ENCODE measurements around the gene PPM1M.
"Not testable (repeated sequence)": the region's sequence is repeated elsewhere in the genome, so short reads cannot be mapped to it uniquely, and the experiment has no call there.

PPM1M gene

DNA sequence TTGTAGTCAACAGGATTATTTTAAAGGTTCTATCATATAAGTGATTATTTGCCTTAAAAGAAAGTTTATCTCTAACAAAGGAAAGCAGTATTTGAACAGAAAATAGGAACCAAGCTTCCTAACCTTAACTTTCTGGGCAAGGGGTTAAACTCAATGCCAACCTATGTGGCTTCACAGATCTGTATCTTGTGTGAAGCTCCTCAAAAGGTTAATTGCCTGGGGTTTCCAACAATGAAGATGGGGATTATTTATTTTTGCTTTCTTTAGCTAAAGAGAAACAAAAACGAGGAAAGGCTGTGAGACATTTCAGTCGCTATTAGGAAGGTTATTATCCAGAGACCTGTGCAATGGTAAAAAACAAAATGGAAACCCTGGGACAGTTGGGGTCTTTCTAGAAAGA is 34.0 kb downstream of the PPM1M start:
- DNase-seq: no peak

DNA sequence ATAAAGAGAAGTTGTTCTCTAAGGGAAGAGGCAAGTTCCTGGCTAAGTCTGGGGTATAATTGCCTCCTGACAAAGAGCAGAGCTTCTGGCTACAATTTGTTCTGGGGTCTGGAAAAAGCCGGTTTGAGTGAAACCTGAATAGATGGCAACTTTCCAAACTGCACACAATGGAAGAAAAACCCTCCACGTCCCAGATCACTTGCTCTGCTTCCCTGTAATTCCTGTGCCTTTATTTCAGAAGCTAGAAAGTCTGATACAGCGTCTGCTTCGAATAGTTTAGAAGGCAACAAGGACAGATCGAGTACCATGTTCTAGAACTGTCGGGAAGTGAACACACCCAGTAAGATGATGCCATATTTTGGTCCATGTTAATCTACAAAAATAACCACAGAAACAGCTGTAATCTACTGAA is 34.5 kb downstream of the PPM1M start:
- no peak for DNase-seq

DNA sequence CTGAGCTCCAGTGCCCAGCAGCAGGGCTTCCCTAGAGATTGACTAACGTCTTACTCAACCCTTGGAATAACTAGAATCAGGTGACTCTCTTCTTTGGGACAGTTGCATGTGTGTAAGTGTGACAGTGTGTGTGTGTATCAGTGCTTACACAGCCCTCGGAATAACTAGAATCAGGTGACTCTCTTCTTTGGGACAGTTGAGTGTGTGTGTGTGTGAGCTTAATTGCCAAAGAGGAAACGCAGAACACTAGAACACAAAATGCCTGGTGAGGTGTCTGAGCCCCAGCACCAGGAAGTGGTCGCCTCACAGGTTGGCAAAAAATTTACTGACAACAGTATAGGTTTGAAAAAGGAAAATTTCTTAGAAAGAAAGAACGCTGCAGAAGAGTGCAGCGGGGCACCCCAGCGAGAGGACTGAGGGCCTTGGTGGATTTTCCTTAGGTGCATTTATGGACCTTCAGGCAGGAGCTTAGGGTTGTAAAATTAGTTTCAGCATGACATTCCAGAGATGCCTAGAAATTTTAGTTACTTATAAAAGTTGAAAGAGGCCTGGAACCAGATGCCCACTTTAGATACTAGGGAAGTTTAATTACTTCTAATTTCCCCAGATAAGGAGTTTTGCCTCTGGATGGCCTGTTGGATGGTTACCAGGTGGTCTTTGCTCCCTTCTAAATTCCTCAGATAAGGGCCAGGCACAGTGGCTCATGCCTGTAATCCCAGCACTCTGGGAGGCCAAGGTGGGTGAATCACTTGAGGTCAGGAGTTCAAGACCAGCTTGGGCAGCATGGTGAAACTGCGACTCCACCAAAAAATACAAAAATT is 36.6 kb downstream of the PPM1M start:
- DNase-seq: peak; percentile 26

DNA sequence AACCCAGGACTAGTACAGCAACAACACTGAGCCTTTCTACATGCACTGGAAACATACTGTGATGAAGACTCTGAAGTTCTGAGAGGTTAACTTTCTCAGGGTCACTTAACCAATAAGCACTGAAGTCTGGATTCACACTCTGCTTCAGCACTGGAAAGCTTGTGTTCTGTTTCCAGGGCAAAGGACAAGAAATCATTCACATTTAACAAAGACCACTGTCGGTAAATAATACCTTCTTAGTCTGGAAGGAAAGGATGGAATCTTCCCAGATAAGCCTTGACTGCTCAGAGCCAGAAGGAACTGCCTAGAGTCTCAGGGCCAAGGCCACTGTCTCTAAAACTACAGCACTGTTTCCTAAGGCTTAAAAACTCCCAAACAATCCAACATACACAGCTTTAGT is 37.7 kb downstream of the PPM1M start:
- no peak for DNase-seq

DNA sequence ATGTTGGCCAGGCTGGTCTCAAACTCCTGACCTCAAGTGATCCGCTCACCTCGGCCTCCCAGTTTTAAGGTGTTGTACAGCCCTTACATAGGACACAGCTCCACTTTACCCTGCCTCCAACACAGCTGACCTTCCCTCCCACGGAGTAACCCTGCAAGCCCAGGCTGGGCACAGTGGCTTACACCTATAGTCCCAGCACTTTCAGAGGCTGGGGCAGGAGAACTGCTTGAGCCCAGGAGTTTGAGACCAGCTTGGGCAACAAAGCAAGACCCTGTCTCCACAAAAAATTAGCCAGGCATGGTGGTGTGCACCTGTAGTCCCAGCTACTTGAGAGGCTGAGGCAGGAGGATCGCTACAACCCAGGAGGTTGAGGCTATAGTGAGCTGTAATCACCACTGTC is 38.5 kb downstream of the PPM1M start:
- DNase-seq: not testable (repeated sequence)

DNA sequence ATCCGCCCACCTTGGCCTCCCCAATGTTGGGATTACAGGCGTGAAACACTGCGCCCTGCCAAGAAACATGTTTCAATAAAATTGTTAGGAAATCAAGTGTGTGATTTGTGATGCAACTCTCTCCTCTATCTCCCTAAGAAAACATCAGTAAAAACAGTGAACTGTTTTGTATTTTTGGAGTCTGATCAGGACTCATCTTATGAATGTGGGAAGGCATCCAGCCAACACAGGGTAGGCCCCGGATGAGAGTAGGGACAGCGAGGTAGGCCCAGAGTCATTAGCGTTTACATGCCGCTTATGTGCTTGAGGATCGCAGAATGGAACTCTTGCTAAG is 41.2 kb downstream of the PPM1M start:
- DNase-seq: no peak

DNA sequence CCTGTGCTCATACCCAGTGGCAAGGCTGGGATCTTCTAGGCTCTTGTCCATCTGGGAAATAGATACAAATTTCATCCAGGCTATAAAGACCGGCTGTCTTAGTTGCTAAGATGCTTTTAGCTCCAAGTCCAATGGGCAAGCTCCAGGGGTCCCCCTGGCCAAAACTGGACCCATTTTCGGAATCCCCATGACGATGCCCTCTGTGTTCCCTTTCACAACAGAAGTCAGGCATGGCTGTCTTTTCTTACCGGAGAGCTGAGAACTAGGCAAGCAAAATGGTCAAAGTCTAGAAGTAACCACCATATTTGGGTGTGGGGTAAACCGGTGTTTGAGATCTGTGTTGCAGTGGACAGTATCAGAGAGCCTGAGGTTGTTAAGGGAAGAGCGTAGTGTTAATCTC is 43.1 kb downstream of the PPM1M start:
- no peak for DNase-seq

DNA sequence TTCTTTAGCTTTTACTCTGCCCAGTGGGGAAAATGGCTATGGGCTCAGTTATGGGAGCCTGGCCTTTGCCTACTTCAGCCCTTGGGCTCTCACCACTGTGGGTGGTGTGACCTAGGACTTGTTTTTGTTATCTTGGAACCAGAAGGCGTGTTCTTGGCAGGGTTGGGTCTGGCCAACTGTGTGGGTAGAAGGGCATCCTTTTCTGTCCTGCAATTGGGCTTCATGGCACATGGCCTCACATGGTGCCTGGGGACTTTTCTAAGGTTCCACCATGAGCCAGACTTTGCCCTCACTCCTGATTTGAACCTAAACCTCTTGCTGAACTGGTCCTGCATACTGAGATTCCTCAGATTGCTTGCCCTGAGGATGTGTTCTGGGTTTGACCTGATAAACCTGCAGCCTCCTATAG is 43.8 kb downstream of the PPM1M start:
- no peak for DNase-seq

DNA sequence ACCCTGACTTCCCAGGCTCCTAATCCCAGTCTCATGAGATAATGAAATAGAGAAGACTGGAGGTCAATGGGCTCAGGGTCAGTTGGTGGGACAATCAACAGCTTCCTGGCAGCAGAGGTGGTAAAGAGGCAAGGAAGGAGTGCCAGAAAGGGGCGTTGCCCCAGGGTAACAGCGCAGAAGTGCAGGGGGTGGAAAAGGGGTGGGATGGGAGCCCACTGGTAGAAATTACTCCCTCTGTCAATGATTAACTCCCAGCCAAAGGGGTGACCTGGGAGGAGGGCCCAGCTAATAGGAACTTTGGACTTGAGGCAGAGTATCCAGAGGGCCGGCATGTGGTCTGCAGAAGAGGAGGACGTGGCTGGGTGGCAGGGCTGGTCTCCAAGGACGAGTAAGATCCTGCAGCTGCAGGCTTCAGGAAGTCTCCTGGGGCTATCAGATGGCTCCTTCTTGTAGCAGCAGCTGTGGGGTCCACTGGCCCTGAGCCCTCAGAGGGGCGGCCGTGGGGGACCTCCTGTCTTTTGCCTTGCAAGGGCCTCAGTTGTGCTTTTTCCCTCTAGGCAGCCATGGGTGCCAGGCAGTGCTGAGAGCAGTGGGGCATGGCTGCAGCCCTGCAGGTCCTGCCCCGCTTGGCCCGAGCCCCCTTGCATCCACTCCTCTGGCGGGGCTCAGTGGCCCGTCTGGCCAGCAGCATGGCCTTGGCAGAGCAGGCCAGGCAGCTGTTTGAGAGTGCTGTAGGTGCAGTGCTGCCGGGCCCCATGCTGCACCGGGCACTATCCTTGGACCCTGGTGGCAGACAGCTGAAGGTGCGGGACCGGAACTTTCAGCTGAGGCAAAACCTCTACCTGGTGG is 44.4 kb downstream of the PPM1M start:
- DNase-seq: no peak

DNA sequence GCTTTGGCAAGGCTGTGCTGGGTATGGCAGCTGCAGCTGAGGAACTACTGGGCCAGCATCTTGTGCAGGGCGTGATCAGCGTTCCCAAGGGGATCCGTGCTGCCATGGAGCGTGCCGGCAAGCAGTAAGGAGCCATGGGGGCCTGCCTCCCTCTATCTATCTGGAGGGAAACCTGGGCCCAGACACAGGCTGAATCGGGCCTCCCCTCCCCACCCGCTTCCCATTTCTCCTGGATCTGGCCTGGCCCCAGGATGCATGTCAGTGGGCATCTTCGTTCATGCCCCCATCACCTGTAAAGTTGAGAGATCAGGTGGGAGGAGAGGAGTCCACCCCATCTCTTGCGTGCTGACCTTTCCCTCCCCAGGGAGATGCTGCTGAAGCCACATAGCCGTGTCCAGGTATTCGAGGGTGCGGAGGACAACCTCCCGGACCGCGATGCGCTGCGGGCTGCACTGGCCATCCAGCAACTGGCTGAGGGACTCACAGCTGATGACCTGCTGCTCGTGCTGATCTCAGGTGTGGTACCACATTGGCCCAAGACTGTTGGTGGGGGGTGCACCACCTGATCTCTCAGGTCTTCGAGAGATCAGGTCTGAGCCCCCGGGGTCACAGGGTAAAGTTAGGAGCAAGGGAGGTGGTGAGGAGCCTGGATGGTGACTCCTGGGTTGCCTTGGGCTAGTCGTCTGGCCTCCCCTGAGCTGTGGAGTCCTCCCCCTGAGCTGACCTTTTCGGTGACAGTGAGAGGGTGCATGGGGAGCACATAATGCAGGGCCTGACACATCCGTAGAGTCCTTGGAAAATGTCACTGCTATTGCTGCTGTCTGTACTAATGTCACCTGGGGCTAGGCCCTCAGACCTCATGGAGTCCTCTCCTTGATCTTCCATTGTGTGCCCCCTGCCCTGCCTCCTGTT is 45.3 kb downstream of the PPM1M start:
- no peak for DNase-seq

DNA sequence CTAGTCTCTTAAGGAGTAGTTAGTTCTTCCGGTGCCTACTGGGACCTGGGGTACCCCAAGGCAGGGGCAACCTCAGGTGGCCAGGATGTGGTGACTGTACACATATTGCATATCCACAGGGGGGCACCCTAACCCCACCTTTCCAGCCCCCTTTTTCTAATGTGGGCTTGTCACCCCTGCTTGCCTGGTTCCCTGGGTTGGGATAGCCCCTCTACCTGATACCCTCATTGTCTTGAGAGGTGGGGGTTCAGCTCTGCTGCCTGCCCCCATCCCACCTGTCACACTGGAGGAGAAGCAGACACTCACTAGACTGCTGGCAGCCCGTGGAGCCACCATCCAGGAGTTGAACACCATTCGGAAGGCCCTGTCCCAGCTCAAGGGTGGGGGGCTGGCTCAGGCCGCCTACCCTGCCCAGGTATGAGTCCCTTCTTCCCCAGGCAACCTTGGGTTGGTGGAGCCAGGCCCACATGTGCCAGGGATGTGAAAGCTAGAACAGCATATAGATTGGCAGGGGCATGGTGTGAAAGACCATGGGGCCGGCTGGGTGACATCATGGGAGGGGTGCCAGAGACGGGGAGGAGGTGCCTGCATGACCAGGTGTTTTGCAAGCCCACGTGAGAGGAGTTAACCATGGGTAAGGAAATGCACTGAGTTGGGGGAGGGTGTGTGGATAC is 46.1 kb downstream of the PPM1M start:
- DNase-seq: peak; percentile 33

DNA sequence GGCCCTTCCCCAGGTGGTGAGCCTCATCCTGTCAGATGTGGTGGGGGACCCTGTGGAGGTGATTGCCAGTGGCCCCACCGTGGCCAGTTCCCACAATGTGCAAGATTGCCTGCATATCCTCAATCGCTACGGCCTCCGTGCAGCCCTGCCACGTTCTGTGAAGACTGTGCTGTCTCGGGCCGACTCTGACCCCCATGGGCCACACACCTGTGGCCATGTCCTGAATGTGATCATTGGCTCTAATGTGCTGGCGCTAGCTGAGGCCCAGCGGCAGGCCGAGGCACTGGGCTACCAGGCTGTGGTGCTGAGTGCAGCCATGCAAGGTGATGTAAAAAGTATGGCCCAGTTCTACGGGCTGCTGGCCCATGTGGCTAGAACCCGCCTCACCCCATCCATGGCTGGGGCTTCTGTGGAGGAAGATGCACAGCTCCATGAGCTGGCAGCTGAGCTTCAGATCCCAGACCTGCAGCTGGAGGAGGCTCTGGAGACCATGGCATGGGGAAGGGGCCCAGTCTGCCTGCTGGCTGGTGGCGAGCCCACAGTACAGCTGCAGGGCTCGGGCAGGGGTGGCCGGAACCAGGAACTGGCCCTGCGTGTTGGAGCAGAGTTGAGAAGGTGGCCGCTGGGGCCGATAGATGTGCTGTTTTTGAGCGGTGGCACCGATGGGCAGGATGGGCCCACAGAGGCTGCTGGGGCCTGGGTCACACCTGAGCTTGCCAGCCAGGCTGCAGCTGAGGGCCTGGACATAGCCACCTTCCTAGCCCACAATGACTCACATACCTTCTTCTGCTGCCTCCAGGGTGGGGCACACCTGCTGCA is 46.9 kb downstream of the PPM1M start:
- DNase-seq: no peak

DNA sequence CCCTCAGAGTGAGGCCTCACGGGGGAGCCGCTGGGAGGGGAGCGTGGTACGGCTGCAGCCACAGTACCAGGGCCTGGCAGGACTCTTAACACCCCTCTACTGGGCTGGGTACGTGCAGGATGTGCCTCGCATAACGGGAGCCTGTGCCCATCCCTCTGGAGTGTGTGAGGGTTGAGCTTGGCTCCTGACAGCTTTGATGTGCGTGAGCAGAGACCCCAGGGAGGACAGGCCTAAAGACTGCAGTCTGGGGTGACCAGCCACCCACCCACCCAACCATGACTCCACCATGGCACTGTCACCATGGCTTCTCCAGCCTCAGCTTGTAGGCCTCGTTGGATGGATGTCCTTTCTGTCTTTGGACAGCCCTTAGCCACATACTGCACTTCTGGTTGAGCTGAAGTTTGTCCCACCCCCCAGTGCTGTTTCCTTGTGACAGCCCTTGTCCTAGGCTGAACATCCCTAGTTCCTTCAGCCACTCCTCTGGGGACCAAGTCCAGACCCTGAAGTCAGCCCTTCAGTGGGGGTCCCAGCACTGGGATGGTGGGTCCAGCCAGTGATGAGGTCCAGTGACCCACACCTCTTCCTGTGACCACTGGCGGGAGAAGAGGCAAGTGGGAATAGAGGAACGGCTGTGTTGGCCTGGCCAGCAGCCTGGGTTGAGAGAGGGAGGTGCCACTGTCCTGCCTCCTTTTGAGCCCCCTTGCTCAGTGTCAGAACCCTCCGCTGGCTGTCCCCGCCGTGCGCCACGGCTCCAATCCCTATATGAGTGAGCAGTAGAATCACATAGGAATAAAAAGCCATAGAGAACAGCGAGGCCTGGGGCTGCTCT is 48.1 kb downstream of the PPM1M start:
- DNase-seq: no peak

DNA sequence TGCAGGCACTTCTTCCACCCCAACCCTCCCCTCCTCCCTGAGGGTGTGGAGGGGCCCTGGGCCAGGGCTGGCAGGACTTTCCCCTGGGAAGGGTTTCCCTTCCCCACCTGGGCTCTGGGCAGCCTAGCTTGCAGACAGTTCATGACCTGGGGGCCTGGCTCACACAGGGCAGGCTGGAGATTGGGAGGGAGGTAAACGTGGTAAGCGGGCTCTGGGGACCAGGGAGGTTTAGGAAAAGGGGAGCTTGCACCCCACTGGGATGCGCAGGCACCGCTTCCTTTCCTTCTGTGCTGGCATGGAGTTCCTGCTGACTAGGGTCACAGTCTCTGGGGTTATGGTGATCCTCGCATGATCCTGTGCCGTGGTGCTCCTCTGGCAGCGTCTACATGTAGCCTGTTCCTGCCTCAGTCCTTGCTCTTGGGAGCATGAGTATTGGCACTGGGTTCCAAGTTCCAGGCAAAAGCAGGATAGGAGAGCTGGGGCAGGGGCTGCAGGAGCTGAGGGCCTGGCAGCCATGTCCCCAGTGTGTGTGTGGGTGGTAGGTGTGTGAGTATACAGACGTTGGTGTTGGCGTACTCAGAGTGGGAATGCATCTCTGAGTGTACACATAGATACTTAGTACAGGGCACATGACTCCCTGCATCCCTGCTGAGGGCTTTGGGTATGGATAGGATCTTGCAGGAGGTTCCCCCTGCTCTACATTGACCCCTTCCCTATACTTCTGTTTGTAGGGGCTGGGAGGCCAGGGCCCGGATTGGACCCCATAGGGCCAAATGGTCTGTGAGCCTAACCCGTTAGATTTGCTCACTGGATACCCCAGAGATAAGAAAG is 49.0 kb downstream of the PPM1M start:
- DNase-seq: no peak

DNA sequence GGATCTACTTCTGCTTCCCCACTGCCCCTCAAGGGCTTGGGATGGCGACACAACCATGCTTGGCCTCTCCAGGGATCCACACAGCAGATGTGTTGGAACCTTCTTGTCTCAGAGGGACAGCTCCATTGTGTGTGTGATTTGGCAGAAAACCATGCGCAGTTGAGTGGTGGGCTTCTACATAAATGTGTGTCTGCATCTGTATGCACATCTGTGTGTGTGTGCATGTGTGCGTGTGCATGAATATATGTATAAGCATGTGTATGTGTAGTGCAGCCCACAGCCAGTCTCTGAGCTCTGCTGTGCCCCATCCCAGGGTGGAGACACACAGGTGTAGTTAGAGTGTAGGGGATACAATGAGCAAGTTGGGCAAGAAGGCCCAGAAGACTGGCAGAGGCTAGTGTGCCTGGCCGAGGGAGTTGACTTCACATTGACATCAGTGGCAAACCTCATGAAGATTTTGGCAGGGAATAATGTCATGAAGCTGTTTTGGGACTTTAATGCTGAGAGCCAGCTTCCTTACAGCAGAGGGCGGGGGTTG is 50.2 kb downstream of the PPM1M start:
- DNase-seq: no peak

DNA sequence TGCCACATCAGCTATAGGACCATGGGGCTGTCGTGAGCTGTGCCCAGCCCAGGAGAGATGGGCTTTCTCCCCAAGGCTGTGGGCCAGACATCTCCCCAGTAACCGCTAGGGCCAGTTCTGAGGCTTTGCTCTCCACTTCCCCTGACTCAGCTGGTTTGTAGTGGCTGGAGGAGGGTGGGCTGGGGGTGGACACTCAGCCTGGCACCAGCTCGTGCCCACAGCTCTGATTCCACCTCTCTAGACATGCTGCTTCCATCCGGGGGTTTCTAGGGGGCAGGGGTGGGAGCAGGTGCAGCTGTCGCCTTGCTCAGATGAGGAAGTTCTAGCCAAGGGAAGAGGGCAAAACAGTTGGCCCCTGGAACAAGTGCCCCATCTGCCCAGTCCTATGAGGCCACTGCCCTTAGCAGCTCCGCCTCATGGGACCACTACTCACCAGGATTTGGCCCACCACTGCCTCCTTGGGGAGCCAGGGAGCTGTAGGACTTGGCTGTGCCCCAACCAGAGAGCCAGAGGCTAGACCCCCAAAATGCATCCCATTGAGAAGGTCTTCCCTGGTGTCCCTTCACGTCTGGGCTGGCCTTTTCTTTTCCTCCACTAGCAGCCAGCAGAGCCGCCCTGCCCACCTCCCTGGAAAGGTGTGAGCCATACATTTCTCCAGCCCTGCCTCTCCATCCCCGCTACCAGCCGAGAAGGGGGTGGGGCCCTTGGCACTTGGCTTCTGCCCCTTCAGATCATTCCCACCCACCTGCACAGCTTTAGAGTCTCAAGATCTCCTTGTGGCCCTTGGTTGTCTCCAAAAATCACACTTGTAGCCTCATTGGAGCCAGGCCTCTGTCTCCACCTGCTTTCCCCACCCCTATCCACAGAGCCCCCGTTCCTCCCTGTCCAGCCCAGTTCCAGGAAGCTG is 51.9 kb downstream of the PPM1M start:
- DNase-seq: no peak

DNA sequence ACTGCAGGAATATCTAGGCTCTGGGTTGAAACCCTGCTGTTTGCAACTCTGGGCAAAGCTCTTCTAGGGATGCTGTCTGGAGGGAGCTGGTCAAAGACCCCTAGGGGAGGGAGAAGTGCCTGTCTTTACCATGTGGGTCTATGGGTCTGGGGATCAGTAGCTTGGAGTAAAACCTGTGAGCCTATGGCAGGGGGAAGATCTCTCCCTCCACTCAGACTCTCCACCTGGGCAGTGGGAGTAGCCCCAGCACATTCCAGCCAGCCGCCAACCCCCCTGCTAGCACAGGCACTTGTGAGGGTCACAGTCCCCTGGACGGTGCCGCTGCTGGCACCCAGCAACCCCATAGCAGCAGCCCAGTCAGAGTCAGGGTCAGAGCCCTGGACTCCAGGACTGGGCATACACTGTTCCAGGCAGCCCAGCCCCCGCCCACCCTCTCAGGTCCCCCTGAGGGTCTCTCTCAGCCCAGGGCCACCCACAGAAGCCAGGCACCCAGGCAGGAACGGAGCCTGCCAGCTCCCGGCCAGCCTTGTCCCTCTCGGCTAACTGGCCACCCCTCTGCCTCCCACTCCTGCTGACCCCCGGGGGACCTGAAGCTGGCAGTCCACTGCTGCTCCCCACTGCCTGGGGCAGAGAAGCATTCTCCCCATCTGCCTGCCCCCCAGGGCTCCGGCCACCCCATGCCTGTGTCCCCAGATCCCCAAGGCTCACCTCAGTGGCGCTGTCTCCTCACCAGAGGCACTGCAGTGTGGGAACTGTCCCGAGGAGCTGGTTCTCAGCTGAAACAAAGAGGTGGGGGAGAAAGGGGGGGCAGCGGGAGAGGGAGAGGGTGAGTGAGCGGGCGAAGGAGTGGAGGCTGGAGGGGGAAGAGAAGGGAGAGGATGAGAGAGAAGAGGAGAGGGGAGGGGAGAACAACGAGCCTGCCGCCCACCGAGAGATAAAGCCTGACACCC is 52.9 kb downstream of the PPM1M start:
- no peak for DNase-seq

Data from activated naive CD4-positive, alpha-beta T cell treated with Interleukin-2 at 50 U/mL for 16 hours (primary cell).